ENCODE data around the gene CACNA1C.
"Not testable (repeated sequence)": the region's sequence is repeated elsewhere in the genome, so short reads cannot be mapped to it uniquely, and the experiment has no call there.

The CACNA1C gene

GRCh38 chr12:2484141-2484776, 431.5 kb downstream of the CACNA1C start:
- Histone ChIP-seq H3K36me3 (ENCODE audit: control insufficient read depth in 1 of 2, insufficient read depth in 2 of 2, low read length in 2 of 2) (no peaks in the 10 kb centered on the region), H3K27ac (ENCODE audit: low read length) (no peak overlapping the region), H3K4me3 (ENCODE audit: low read depth in 1 of 2, low read length in 2 of 2) (no peak overlapping the region)

DNA sequence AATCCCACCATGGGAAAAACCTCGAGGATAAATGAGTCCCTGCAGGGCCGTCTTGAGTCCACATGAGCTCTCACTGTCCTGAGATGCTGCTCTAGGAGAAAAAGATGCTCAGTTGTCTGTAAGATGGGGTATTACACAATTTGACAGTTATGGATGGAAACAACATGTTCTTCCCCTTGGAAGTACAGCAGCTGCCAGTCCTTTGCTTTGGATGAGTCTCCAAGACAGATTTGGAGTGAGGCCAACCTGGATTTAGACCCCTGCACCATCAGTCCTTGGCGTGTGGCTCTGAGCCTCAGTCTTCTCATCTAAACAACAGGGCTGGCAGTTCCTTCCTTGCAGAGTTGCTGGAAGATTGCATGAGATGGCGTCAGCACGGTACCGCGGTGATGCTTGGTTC, 432.9 kb downstream of the CACNA1C start:
- no peak overlapping the region for H3K4me3 ChIP-seq (ENCODE audit: low read depth in 1 of 2, low read length in 2 of 2)
- no peak overlapping the region for H3K27ac ChIP-seq (ENCODE audit: low read length)
- H3K4me1 ChIP-seq (ENCODE audit: control insufficient read depth in 1 of 2, insufficient read depth in 2 of 2, low read length in 2 of 2): peaks cover 3 to 14% of the 10 kb centered on the region in 2 donors
- H3K9me3 ChIP-seq (ENCODE audit: control insufficient read depth in 1 of 2, low read length in 2 of 2): no peaks in the 10 kb centered on the region
- H3K27me3 ChIP-seq (ENCODE audit: low read depth, low read length): no peaks in the 10 kb centered on the region
- H3K36me3 ChIP-seq (ENCODE audit: control insufficient read depth in 1 of 2, insufficient read depth in 2 of 2, low read length in 2 of 2): no peaks in the 10 kb centered on the region

More at GRCh38 chr12:2484141-2484776, 431.5 kb downstream of the CACNA1C start:
- Histone ChIP-seq H3K27me3 (ENCODE audit: low read depth, low read length) (no peaks in the 10 kb centered on the region), H3K4me1 (ENCODE audit: control insufficient read depth in 1 of 2, insufficient read depth in 2 of 2, low read length in 2 of 2) (peaks cover 0 to 11% of the 10 kb centered on the region in 2 donors), H3K9me3 (ENCODE audit: control insufficient read depth in 1 of 2, low read length in 2 of 2) (no peaks in the 10 kb centered on the region)

GRCh38 chr12:2486796-2487195, 434.0 kb downstream of the CACNA1C start:
- no peaks in the 10 kb centered on the region for H3K9me3 ChIP-seq (ENCODE audit: control insufficient read depth in 1 of 2, low read length in 2 of 2)
- no peak overlapping the region for H3K27ac ChIP-seq (ENCODE audit: low read length)
- no peak overlapping the region for H3K4me3 ChIP-seq (ENCODE audit: low read depth in 1 of 2, low read length in 2 of 2)
- H3K36me3 ChIP-seq (ENCODE audit: control insufficient read depth in 1 of 2, insufficient read depth in 2 of 2, low read length in 2 of 2): no peaks in the 10 kb centered on the region
- no peaks in the 10 kb centered on the region for H3K27me3 ChIP-seq (ENCODE audit: low read depth, low read length)
- H3K4me1 ChIP-seq (ENCODE audit: control insufficient read depth in 1 of 2, insufficient read depth in 2 of 2, low read length in 2 of 2): peaks cover 6 to 21% of the 10 kb centered on the region in 2 donors

DNA sequence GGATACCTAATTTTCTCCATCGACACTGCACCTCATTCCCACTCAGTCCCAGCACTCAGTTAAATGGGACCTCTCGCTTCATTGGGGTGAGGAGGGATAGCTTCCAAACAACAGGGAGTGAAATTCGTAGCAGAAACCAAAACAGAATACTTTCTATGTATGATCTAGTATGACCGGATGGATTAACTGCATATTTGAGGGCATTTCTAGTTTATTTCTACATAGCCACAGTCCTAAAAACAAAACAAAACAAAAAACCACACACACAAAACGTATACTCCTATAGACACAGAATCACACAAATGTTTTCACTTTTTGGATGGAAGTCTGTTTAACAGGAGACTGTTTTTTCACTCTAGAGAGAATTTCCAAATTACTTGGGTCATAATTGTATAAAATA, 434.5 kb downstream of the CACNA1C start:
- Histone ChIP-seq H3K9me3 (ENCODE audit: control insufficient read depth in 1 of 2, low read length in 2 of 2) (no peaks in the 10 kb centered on the region), H3K36me3 (ENCODE audit: control insufficient read depth in 1 of 2, insufficient read depth in 2 of 2, low read length in 2 of 2) (no peaks in the 10 kb centered on the region), H3K4me1 (ENCODE audit: control insufficient read depth in 1 of 2, insufficient read depth in 2 of 2, low read length in 2 of 2) (peaks cover 6 to 21% of the 10 kb centered on the region in 2 donors), H3K27ac (ENCODE audit: low read length) (no peak overlapping the region), H3K4me3 (ENCODE audit: low read depth in 1 of 2, low read length in 2 of 2) (no peak overlapping the region), H3K27me3 (ENCODE audit: low read depth, low read length) (no peaks in the 10 kb centered on the region)

GRCh38 chr12:2488131-2488530, 435.3 kb downstream of the CACNA1C start:
- Histone ChIP-seq H3K9me3 (ENCODE audit: control insufficient read depth in 1 of 2, low read length in 2 of 2) (no peaks in the 10 kb centered on the region), H3K36me3 (ENCODE audit: control insufficient read depth in 1 of 2, insufficient read depth in 2 of 2, low read length in 2 of 2) (no peaks in the 10 kb centered on the region), H3K4me1 (ENCODE audit: control insufficient read depth in 1 of 2, insufficient read depth in 2 of 2, low read length in 2 of 2) (peaks cover 6 to 21% of the 10 kb centered on the region in 2 donors), H3K27me3 (ENCODE audit: low read depth, low read length) (no peaks in the 10 kb centered on the region), H3K4me3 (ENCODE audit: low read depth in 1 of 2, low read length in 2 of 2) (no peak overlapping the region), H3K27ac (ENCODE audit: low read length) (no peak overlapping the region)

GRCh38 chr12:2488596-2488995, 435.8 kb downstream of the CACNA1C start:
- H3K36me3 ChIP-seq (ENCODE audit: control insufficient read depth in 1 of 2, insufficient read depth in 2 of 2, low read length in 2 of 2): no peaks in the 10 kb centered on the region
- H3K27ac ChIP-seq (ENCODE audit: low read length): no peak overlapping the region
- no peaks in the 10 kb centered on the region for H3K27me3 ChIP-seq (ENCODE audit: low read depth, low read length)
- no peaks in the 10 kb centered on the region for H3K9me3 ChIP-seq (ENCODE audit: control insufficient read depth in 1 of 2, low read length in 2 of 2)
- peaks cover 6 to 17% of the 10 kb centered on the region in 2 donors for H3K4me1 ChIP-seq (ENCODE audit: control insufficient read depth in 1 of 2, insufficient read depth in 2 of 2, low read length in 2 of 2)
- no peak overlapping the region for H3K4me3 ChIP-seq (ENCODE audit: low read depth in 1 of 2, low read length in 2 of 2)

GRCh38 chr12:2489275-2489674, 436.5 kb downstream of the CACNA1C start:
- H3K36me3 ChIP-seq (ENCODE audit: control insufficient read depth in 1 of 2, insufficient read depth in 2 of 2, low read length in 2 of 2): no peaks in the 10 kb centered on the region
- peaks cover 6 to 14% of the 10 kb centered on the region in 2 donors for H3K4me1 ChIP-seq (ENCODE audit: control insufficient read depth in 1 of 2, insufficient read depth in 2 of 2, low read length in 2 of 2)
- H3K9me3 ChIP-seq (ENCODE audit: control insufficient read depth in 1 of 2, low read length in 2 of 2): no peaks in the 10 kb centered on the region
- H3K27ac ChIP-seq (ENCODE audit: low read length): no peak overlapping the region
- H3K4me3 ChIP-seq (ENCODE audit: low read depth in 1 of 2, low read length in 2 of 2): no peak overlapping the region
- no peaks in the 10 kb centered on the region for H3K27me3 ChIP-seq (ENCODE audit: low read depth, low read length)

- H3K4me1 ChIP-seq (ENCODE audit: control insufficient read depth in 1 of 2, insufficient read depth in 2 of 2, low read length in 2 of 2): peaks cover 15 to 26% of the 10 kb centered on the region in 2 donors
- H3K27me3 ChIP-seq (ENCODE audit: low read depth, low read length): no peaks in the 10 kb centered on the region
- H3K27ac ChIP-seq (ENCODE audit: low read length): no peak overlapping the region
- H3K4me3 ChIP-seq (ENCODE audit: low read depth in 1 of 2, low read length in 2 of 2): no peak overlapping the region
- no peaks in the 10 kb centered on the region for H3K36me3 ChIP-seq (ENCODE audit: control insufficient read depth in 1 of 2, insufficient read depth in 2 of 2, low read length in 2 of 2)
- no peaks in the 10 kb centered on the region for H3K9me3 ChIP-seq (ENCODE audit: control insufficient read depth in 1 of 2, low read length in 2 of 2)
These were observed 438.0 kb downstream of the CACNA1C start for GRCh38 chr12:2490831-2491230.

- not testable (repeated sequence) for H3K9me3 ChIP-seq (ENCODE audit: control insufficient read depth in 1 of 2, low read length in 2 of 2); H3K36me3 ChIP-seq (ENCODE audit: control insufficient read depth in 1 of 2, insufficient read depth in 2 of 2, low read length in 2 of 2); H3K27me3 ChIP-seq (ENCODE audit: low read depth, low read length); H3K27ac ChIP-seq (ENCODE audit: low read length); H3K4me3 ChIP-seq (ENCODE audit: low read depth in 1 of 2, low read length in 2 of 2)
- peaks cover 17 to 29% of the 10 kb centered on the region in 2 donors for H3K4me1 ChIP-seq (ENCODE audit: control insufficient read depth in 1 of 2, insufficient read depth in 2 of 2, low read length in 2 of 2)
These were observed 438.6 kb downstream of the CACNA1C start for GRCh38 chr12:2491349-2491748.

DNA sequence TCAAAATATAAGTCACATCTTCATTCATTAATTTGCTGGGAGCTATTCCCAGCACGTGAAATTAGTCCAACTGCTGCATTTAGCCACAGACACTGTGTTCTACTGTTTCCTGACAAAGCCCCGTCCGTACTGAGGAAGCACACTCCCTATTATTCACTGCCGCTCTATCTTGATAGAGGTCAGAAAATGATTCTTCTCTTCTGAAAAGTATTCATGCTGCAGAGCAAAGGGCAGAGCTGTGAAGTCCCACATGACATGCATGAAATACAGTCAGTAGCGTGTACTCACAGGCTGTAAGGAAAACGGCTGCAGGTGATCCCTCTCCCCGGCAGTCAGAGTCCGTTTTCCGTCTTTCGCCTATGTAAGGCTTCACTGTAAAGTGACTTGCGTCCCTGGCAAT, 439.4 kb downstream of the CACNA1C start:
- Histone ChIP-seq H3K36me3 (ENCODE audit: control insufficient read depth in 1 of 2, insufficient read depth in 2 of 2, low read length in 2 of 2) (no peaks in the 10 kb centered on the region), H3K4me1 (ENCODE audit: control insufficient read depth in 1 of 2, insufficient read depth in 2 of 2, low read length in 2 of 2) (peaks cover 17 to 29% of the 10 kb centered on the region in 2 donors), H3K27ac (ENCODE audit: low read length) (no peak overlapping the region), H3K4me3 (ENCODE audit: low read depth in 1 of 2, low read length in 2 of 2) (no peak overlapping the region), H3K27me3 (ENCODE audit: low read depth, low read length) (no peaks in the 10 kb centered on the region), H3K9me3 (ENCODE audit: control insufficient read depth in 1 of 2, low read length in 2 of 2) (no peaks in the 10 kb centered on the region)

DNA sequence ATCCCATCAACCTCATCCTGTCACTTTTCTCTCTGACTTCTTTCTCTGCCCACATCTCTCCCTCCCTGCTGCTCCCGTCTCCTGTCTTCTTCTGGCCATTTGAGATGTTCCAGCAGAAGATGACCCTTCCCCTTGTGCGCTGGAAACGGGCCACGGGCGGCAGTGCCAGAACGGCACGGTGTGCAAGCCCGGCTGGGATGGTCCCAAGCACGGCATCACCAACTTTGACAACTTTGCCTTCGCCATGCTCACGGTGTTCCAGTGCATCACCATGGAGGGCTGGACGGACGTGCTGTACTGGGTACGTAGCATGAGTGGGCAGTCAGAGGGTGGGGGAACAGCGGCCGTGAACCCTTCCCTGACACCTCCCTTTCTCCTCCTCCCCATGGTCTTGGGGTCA, 440.3 kb downstream of the CACNA1C start:
- H3K27ac ChIP-seq (ENCODE audit: low read length): no peak overlapping the region
- H3K9me3 ChIP-seq (ENCODE audit: control insufficient read depth in 1 of 2, low read length in 2 of 2): no peaks in the 10 kb centered on the region
- no peaks in the 10 kb centered on the region for H3K36me3 ChIP-seq (ENCODE audit: control insufficient read depth in 1 of 2, insufficient read depth in 2 of 2, low read length in 2 of 2)
- no peaks in the 10 kb centered on the region for H3K27me3 ChIP-seq (ENCODE audit: low read depth, low read length)
- no peak overlapping the region for H3K4me3 ChIP-seq (ENCODE audit: low read depth in 1 of 2, low read length in 2 of 2)
- H3K4me1 ChIP-seq (ENCODE audit: control insufficient read depth in 1 of 2, insufficient read depth in 2 of 2, low read length in 2 of 2): peaks cover 17 to 29% of the 10 kb centered on the region in 2 donors

Data from muscle layer of duodenum (tissue), 2 donors.